ENCODE results near the gene GPATCH2L. TPM values are rescaled to one million over a fixed set of nuclear protein-coding genes. Genes with fewer than 3 reads are reported as not detected.

Gene GPATCH2L
- total and polyA plus RNA-seq, 2 donors = 8.8 to 24.4 TPM

- 97% methylated on average over 5 of the region's 5 CpGs for WGBS
- no peaks in the 10 kb centered on the region for H3K4me1 ChIP-seq (ENCODE audit: control insufficient read depth in 2 of 2, insufficient read depth in 2 of 2, low read length in 2 of 2)
- H3K4me3 ChIP-seq (ENCODE audit: low read length in 2 of 2) = no peak overlapping the region
- no peak overlapping the region for H3K27ac ChIP-seq (ENCODE audit: low read depth in 1 of 2, low read length in 1 of 2)
- no peak for DNase-seq (ENCODE audit: low read depth in 6 of 9, low spot score in 9 of 9)
- H3K9me3 ChIP-seq (ENCODE audit: control insufficient read depth in 2 of 2, insufficient read depth in 1 of 2, low read length in 1 of 2) = no peaks in the 10 kb centered on the region
- no peaks in the 10 kb centered on the region for H3K27me3 ChIP-seq (ENCODE audit: control insufficient read depth in 2 of 2, insufficient read depth in 1 of 2, low read length in 1 of 2)
- peaks cover 8 to 16% of the 10 kb centered on the region in 2 donors for H3K36me3 ChIP-seq (ENCODE audit: control insufficient read depth in 2 of 2, insufficient read depth in 2 of 2, low read length in 1 of 2)
Observed at GRCh38 chr14:76204461-76205230, 52.9 kb downstream of the GPATCH2L start.

- H3K9me3 ChIP-seq (ENCODE audit: control insufficient read depth in 2 of 2, insufficient read depth in 1 of 2, low read length in 1 of 2) = no peaks in the 10 kb centered on the region
- no peaks in the 10 kb centered on the region for H3K4me1 ChIP-seq (ENCODE audit: control insufficient read depth in 2 of 2, insufficient read depth in 2 of 2, low read length in 2 of 2)
- H3K4me3 ChIP-seq (ENCODE audit: low read length in 2 of 2) = no peak overlapping the region
- DNase-seq (ENCODE audit: low read depth in 6 of 9, low spot score in 9 of 9) = no peak
- no peaks in the 10 kb centered on the region for H3K27me3 ChIP-seq (ENCODE audit: control insufficient read depth in 2 of 2, insufficient read depth in 1 of 2, low read length in 1 of 2)
- over 99% methylated on average over 5 of the region's 5 CpGs for WGBS
- H3K27ac ChIP-seq (ENCODE audit: low read depth in 1 of 2, low read length in 1 of 2) = no peak overlapping the region
- peaks cover 8 to 15% of the 10 kb centered on the region in 2 donors for H3K36me3 ChIP-seq (ENCODE audit: control insufficient read depth in 2 of 2, insufficient read depth in 2 of 2, low read length in 1 of 2)
Observed at GRCh38 chr14:76205708-76206107, 54.0 kb downstream of the GPATCH2L start.

GRCh38 chr14:76208340-76208739, 56.6 kb downstream of the GPATCH2L start:
- DNase-seq (ENCODE audit: low read depth in 6 of 9, low spot score in 9 of 9) = no peak
- Histone ChIP-seq H3K27me3 (ENCODE audit: control insufficient read depth in 2 of 2, insufficient read depth in 1 of 2, low read length in 1 of 2) (no peaks in the 10 kb centered on the region), H3K4me1 (ENCODE audit: control insufficient read depth in 2 of 2, insufficient read depth in 2 of 2, low read length in 2 of 2) (no peaks in the 10 kb centered on the region), H3K36me3 (ENCODE audit: control insufficient read depth in 2 of 2, insufficient read depth in 2 of 2, low read length in 1 of 2) (peaks cover 0 to 3% of the 10 kb centered on the region in 2 donors), H3K4me3 (ENCODE audit: low read length in 2 of 2) (no peak overlapping the region), H3K9me3 (ENCODE audit: control insufficient read depth in 2 of 2, insufficient read depth in 1 of 2, low read length in 1 of 2) (no peaks in the 10 kb centered on the region), H3K27ac (ENCODE audit: low read depth in 1 of 2, low read length in 1 of 2) (no peak overlapping the region)
- 64% methylated on average over 5 of the region's 5 CpGs for WGBS

- Histone ChIP-seq H3K27ac (ENCODE audit: low read depth in 1 of 2, low read length in 1 of 2) (no peak overlapping the region), H3K4me3 (ENCODE audit: low read length in 2 of 2) (no peak overlapping the region), H3K4me1 (ENCODE audit: control insufficient read depth in 2 of 2, insufficient read depth in 2 of 2, low read length in 2 of 2) (no peaks in the 10 kb centered on the region), H3K9me3 (ENCODE audit: control insufficient read depth in 2 of 2, insufficient read depth in 1 of 2, low read length in 1 of 2) (no peaks in the 10 kb centered on the region), H3K27me3 (ENCODE audit: control insufficient read depth in 2 of 2, insufficient read depth in 1 of 2, low read length in 1 of 2) (no peaks in the 10 kb centered on the region), H3K36me3 (ENCODE audit: control insufficient read depth in 2 of 2, insufficient read depth in 2 of 2, low read length in 1 of 2) (no peaks in the 10 kb centered on the region)
- no peak for DNase-seq (ENCODE audit: low read depth in 6 of 9, low spot score in 9 of 9)
- 92% methylated on average over 3 of the region's 3 CpGs for WGBS
Observed at GRCh38 chr14:76212242-76212641, 60.5 kb downstream of the GPATCH2L start.

- H3K9me3 ChIP-seq (ENCODE audit: control insufficient read depth in 2 of 2, insufficient read depth in 1 of 2, low read length in 1 of 2) = no peaks in the 10 kb centered on the region
- 98% methylated on average over 3 of the region's 3 CpGs for WGBS
Observed at GRCh38 chr14:76217179-76217578, 65.5 kb downstream of the GPATCH2L start.

GRCh38 chr14:76218662-76219061, 66.9 kb downstream of the GPATCH2L start:
- no peaks in the 10 kb centered on the region for H3K4me1 ChIP-seq (ENCODE audit: control insufficient read depth in 2 of 2, insufficient read depth in 2 of 2, low read length in 2 of 2)
- no peak overlapping the region for H3K4me3 ChIP-seq (ENCODE audit: low read length in 2 of 2)
- H3K36me3 ChIP-seq (ENCODE audit: control insufficient read depth in 2 of 2, insufficient read depth in 2 of 2, low read length in 1 of 2) = no peaks in the 10 kb centered on the region
- 94% methylated on average over 2 of the region's 2 CpGs for WGBS
- H3K9me3 ChIP-seq (ENCODE audit: control insufficient read depth in 2 of 2, insufficient read depth in 1 of 2, low read length in 1 of 2) = no peaks in the 10 kb centered on the region
- H3K27ac ChIP-seq (ENCODE audit: low read depth in 1 of 2, low read length in 1 of 2) = no peak overlapping the region
- DNase-seq (ENCODE audit: low read depth in 6 of 9, low spot score in 9 of 9) = no peak
- no peaks in the 10 kb centered on the region for H3K27me3 ChIP-seq (ENCODE audit: control insufficient read depth in 2 of 2, insufficient read depth in 1 of 2, low read length in 1 of 2)

More at GRCh38 chr14:76217179-76217578, 65.5 kb downstream of the GPATCH2L start:
- no peaks in the 10 kb centered on the region for H3K4me1 ChIP-seq (ENCODE audit: control insufficient read depth in 2 of 2, insufficient read depth in 2 of 2, low read length in 2 of 2)
- H3K36me3 ChIP-seq (ENCODE audit: control insufficient read depth in 2 of 2, insufficient read depth in 2 of 2, low read length in 1 of 2) = no peaks in the 10 kb centered on the region
- H3K4me3 ChIP-seq (ENCODE audit: low read length in 2 of 2) = no peak overlapping the region
- no peaks in the 10 kb centered on the region for H3K27me3 ChIP-seq (ENCODE audit: control insufficient read depth in 2 of 2, insufficient read depth in 1 of 2, low read length in 1 of 2)
- no peak overlapping the region for H3K27ac ChIP-seq (ENCODE audit: low read depth in 1 of 2, low read length in 1 of 2)
- DNase-seq (ENCODE audit: low read depth in 6 of 9, low spot score in 9 of 9) = no peak

GRCh38 chr14:76219873-76220272, 68.2 kb downstream of the GPATCH2L start:
- no peaks in the 10 kb centered on the region for H3K27me3 ChIP-seq (ENCODE audit: control insufficient read depth in 2 of 2, insufficient read depth in 1 of 2, low read length in 1 of 2)
- no peaks in the 10 kb centered on the region for H3K36me3 ChIP-seq (ENCODE audit: control insufficient read depth in 2 of 2, insufficient read depth in 2 of 2, low read length in 1 of 2)
- H3K27ac ChIP-seq (ENCODE audit: low read depth in 1 of 2, low read length in 1 of 2) = no peak overlapping the region
- no peak overlapping the region for H3K4me3 ChIP-seq (ENCODE audit: low read length in 2 of 2)
- WGBS = 87% methylated on average over 3 of the region's 3 CpGs
- H3K4me1 ChIP-seq (ENCODE audit: control insufficient read depth in 2 of 2, insufficient read depth in 2 of 2, low read length in 2 of 2) = no peaks in the 10 kb centered on the region
- no peak for DNase-seq (ENCODE audit: low read depth in 6 of 9, low spot score in 9 of 9)
- no peaks in the 10 kb centered on the region for H3K9me3 ChIP-seq (ENCODE audit: control insufficient read depth in 2 of 2, insufficient read depth in 1 of 2, low read length in 1 of 2)

- H3K27me3 ChIP-seq (ENCODE audit: control insufficient read depth in 2 of 2, insufficient read depth in 1 of 2, low read length in 1 of 2) = no peaks in the 10 kb centered on the region
- 89% methylated on average over 10 of the region's 10 CpGs for WGBS
- H3K27ac ChIP-seq (ENCODE audit: low read depth in 1 of 2, low read length in 1 of 2) = no peak overlapping the region
- no peaks in the 10 kb centered on the region for H3K36me3 ChIP-seq (ENCODE audit: control insufficient read depth in 2 of 2, insufficient read depth in 2 of 2, low read length in 1 of 2)
- no peak for DNase-seq (ENCODE audit: low read depth in 6 of 9, low spot score in 9 of 9)
- H3K4me1 ChIP-seq (ENCODE audit: control insufficient read depth in 2 of 2, insufficient read depth in 2 of 2, low read length in 2 of 2) = no peaks in the 10 kb centered on the region
- H3K9me3 ChIP-seq (ENCODE audit: control insufficient read depth in 2 of 2, insufficient read depth in 1 of 2, low read length in 1 of 2) = peaks cover 0 to 1% of the 10 kb centered on the region in 2 donors
- H3K4me3 ChIP-seq (ENCODE audit: low read length in 2 of 2) = no peak overlapping the region
Observed at GRCh38 chr14:76227450-76228050, 75.8 kb downstream of the GPATCH2L start.

GRCh38 chr14:76228138-76228537, 76.4 kb downstream of the GPATCH2L start:
- Histone ChIP-seq H3K4me1 (ENCODE audit: control insufficient read depth in 2 of 2, insufficient read depth in 2 of 2, low read length in 2 of 2) (no peaks in the 10 kb centered on the region), H3K4me3 (ENCODE audit: low read length in 2 of 2) (no peak overlapping the region), H3K36me3 (ENCODE audit: control insufficient read depth in 2 of 2, insufficient read depth in 2 of 2, low read length in 1 of 2) (no peaks in the 10 kb centered on the region), H3K27me3 (ENCODE audit: control insufficient read depth in 2 of 2, insufficient read depth in 1 of 2, low read length in 1 of 2) (no peaks in the 10 kb centered on the region), H3K9me3 (ENCODE audit: control insufficient read depth in 2 of 2, insufficient read depth in 1 of 2, low read length in 1 of 2) (peaks cover 0 to 1% of the 10 kb centered on the region in 2 donors), H3K27ac (ENCODE audit: low read depth in 1 of 2, low read length in 1 of 2) (no peak overlapping the region)
- WGBS = 93% methylated on average over 10 of the region's 10 CpGs
- no peak for DNase-seq (ENCODE audit: low read depth in 6 of 9, low spot score in 9 of 9)

Measured in thymus (tissue), 11 donors.